Neural cell (in vitro differentiated cells): ENCODE results near the gene KCNIP4. TPM values are rescaled to one million over a fixed set of nuclear protein-coding genes. Genes with fewer than 3 reads are reported as not detected.

Experiments
- H2AFZ ChIP-seq: fragments of 200-600, 300-800 bp; sonication (generic), shearing (Covaris generic); 2 replicates; pipeline ENCODE4 v1.6.0; 2014; ENCODE audit warnings: low read depth, mild to moderate bottlenecking, antibody characterized with exemption, low read length, moderate library complexity
- H3F3A ChIP-seq: fragments of 200-600 bp; shearing (Covaris generic); 2 replicates; pipeline ENCODE4 v1.6.1; 2016; ENCODE audit warnings: mild to moderate bottlenecking, moderate library complexity, mixed read lengths, antibody characterized with exemption, low read length; ENCODE audit not compliant: insufficient read depth, poor library complexity, severe bottlenecking
- H3K27ac ChIP-seq: fragments of 200-600, 300-800 bp; sonication (generic), shearing (Covaris generic); 2 replicates; pipeline ENCODE4 v1.5.1; 2014; ENCODE audit warnings: mild to moderate bottlenecking, low read length, moderate library complexity
- H3K27me3 ChIP-seq: fragments of 300-800, 200-600 bp; sonication (generic), shearing (Covaris generic); 2 replicates; pipeline ENCODE4 v1.6.0; 2014; ENCODE audit warnings: mild to moderate bottlenecking, low read depth, low read length, moderate library complexity; ENCODE audit not compliant: insufficient read depth
- H3K36me3 ChIP-seq: fragments of 300-800, 200-600 bp; sonication (generic), shearing (Covaris generic); 2 replicates; pipeline ENCODE4 v1.5.1; 2014; ENCODE audit warnings: mild to moderate bottlenecking, antibody characterized with exemption, low read length, moderate library complexity; ENCODE audit not compliant: insufficient read depth
- H3K4me2 ChIP-seq: fragments of 300-800, 200-600 bp; sonication (generic), shearing (Covaris generic); 2 replicates; pipeline ENCODE4 v1.6.0; 2014; ENCODE audit warnings: mild to moderate bottlenecking, low read length
- H3K4me3 ChIP-seq: fragments of 300-800, 200-600 bp; sonication (generic), shearing (Covaris generic); 2 replicates; pipeline ENCODE4 v1.5.1; 2014; ENCODE audit warnings: mild to moderate bottlenecking, low read length, moderate library complexity
- H3K79me2 ChIP-seq: fragments of 200-600 bp; shearing (Covaris generic); replicated peaks from 2 replicates; pipeline ENCODE4 v1.6.0; 2014; ENCODE audit warnings: mild to moderate bottlenecking, low read length, moderate library complexity; ENCODE audit not compliant: insufficient read depth
- H3K9ac ChIP-seq: fragments of 300-800, 200-600 bp; sonication (generic), shearing (Covaris generic); 2 replicates; pipeline ENCODE4 v1.6.1; 2016; ENCODE audit warnings: mild to moderate bottlenecking, low read length, mixed read lengths
- H3K9me2 ChIP-seq: fragments of 200-600 bp; shearing (Covaris generic); 2 replicates; pipeline ENCODE4 v1.6.1; 2016; ENCODE audit warnings: mild to moderate bottlenecking, low read length, mixed read lengths; ENCODE audit not compliant: insufficient read depth
- H3K9me3 ChIP-seq: fragments of 200-600, 300-800 bp; sonication (generic), shearing (Covaris generic); 2 replicates; pipeline ENCODE4 v1.6.1; 2016; ENCODE audit warnings: mild to moderate bottlenecking, mixed run types, low read length, moderate library complexity, mixed read lengths
- H4K20me1 ChIP-seq: fragments of 200-600 bp; shearing (Covaris generic); 2 replicates; pipeline ENCODE4 v1.6.1; 2016; ENCODE audit warnings: mild to moderate bottlenecking, mixed run types; ENCODE audit not compliant: insufficient read depth
- CTCF ChIP-seq: fragments of 450-650 bp; IDR thresholded peaks from 2 replicates; pipeline ENCODE4 v1.5.1; 2014; ENCODE audit warnings: antibody characterized with exemption, mild to moderate bottlenecking, moderate library complexity; ENCODE audit not compliant: poor library complexity, severe bottlenecking
- EP300 ChIP-seq: fragments of 450-650 bp; conservative IDR thresholded peaks from 2 replicates; pipeline ENCODE4 v1.6.1; 2014; ENCODE audit warnings: antibody characterized with exemption, mild to moderate bottlenecking, moderate library complexity; ENCODE audit not compliant: poor library complexity, severe bottlenecking
- EZH2 ChIP-seq: fragments of 200-600, 300-800 bp; shearing (Covaris generic), sonication (generic); IDR thresholded peaks from 2 replicates; pipeline ENCODE4 v1.6.1; 2014; ENCODE audit warnings: antibody characterized with exemption, low read length, borderline replicate concordance, mild to moderate bottlenecking; ENCODE audit not compliant: insufficient read depth, poor library complexity, severe bottlenecking
- MXI1 ChIP-seq: fragments of 450-650 bp; conservative IDR thresholded peaks from 2 replicates; pipeline ENCODE4 v1.6.1; 2014; ENCODE audit warnings: antibody characterized with exemption, mild to moderate bottlenecking; ENCODE audit not compliant: poor library complexity, severe bottlenecking
- POLR2AphosphoS5 ChIP-seq: IDR thresholded peaks from 2 replicates; pipeline ENCODE4 v1.6.1; 2012
- RAD21 ChIP-seq: fragments of 450-650 bp; conservative IDR thresholded peaks from 2 replicates; pipeline ENCODE4 v1.6.1; 2014; ENCODE audit warnings: antibody characterized with exemption, mild to moderate bottlenecking, moderate library complexity
- REST ChIP-seq: IDR thresholded peaks from 2 replicates; pipeline ENCODE4 v1.6.1; 2012; ENCODE audit warnings: borderline replicate concordance
- SMC3 ChIP-seq: fragments of 450-650 bp; conservative IDR thresholded peaks from 2 replicates; pipeline ENCODE4 v1.6.1; 2014; ENCODE audit warnings: antibody characterized with exemption, mild to moderate bottlenecking, moderate library complexity; ENCODE audit not compliant: poor library complexity
- TAF1 ChIP-seq: IDR thresholded peaks from 2 replicates; pipeline ENCODE4 v1.6.1; 2012; ENCODE audit warnings: low read depth
- polyA plus RNA-seq: library from polyadenylated mRNA; depleted of rRNA; stranded (reverse); fragments of >200 nt; gene quantifications from 2 replicates; pipeline ENCODE4 v1.2.3, GENCODE V29; 2014

Gene KCNIP4
- polyA plus RNA-seq, 1 donor from 2014 or later: 22.8 TPM

- Histone ChIP-seq H3K9me2 (no peaks in the 10 kb centered on the region), H3F3A (no peaks in the 10 kb centered on the region), H3K4me2 (no peak overlapping the region), H3K4me3 (no peak overlapping the region), H4K20me1 (no peaks in the 10 kb centered on the region), H3K9ac (no peak overlapping the region), H3K27me3 (no peaks in the 10 kb centered on the region), H3K79me2 (no peaks in the 10 kb centered on the region), H3K36me3 (no peaks in the 10 kb centered on the region), H3K27ac (no peak overlapping the region), H3K9me3 (no peaks in the 10 kb centered on the region), H2AFZ (no peak overlapping the region)
- TF ChIP-seq SMC3 (no peak), REST (no peak), EZH2 (no peak), CTCF (no peak), RAD21 (no peak)
These were observed 343.6 kb downstream of the KCNIP4 start for GRCh38 chr4:21605006-21605405.

- Histone ChIP-seq H3K36me3 (no peaks in the 10 kb centered on the region), H4K20me1 (no peaks in the 10 kb centered on the region), H3K27ac (no peak overlapping the region), H3K79me2 (no peaks in the 10 kb centered on the region), H2AFZ (no peak overlapping the region), H3F3A (no peaks in the 10 kb centered on the region), H3K27me3 (no peaks in the 10 kb centered on the region), H3K9ac (no peak overlapping the region), H3K9me3 (no peaks in the 10 kb centered on the region), H3K9me2 (no peaks in the 10 kb centered on the region), H3K4me2 (no peak overlapping the region), H3K4me3 (no peak overlapping the region)
- TF ChIP-seq REST (no peak), EZH2 (no peak), MXI1 (no peak), CTCF (no peak), EP300 (no peak), TAF1 (no peak), POLR2AphosphoS5 (no peak), RAD21 (no peak), SMC3 (no peak)
These were observed 352.1 kb downstream of the KCNIP4 start for GRCh38 chr4:21596521-21596920.
